Heart left ventricle (tissue), 16 donors: ENCODE data around the gene GOLGA6C. TPM values are rescaled to one million over a fixed set of nuclear protein-coding genes. Genes with fewer than 3 reads are reported as not detected.
"Not testable (repeated sequence)": the region's sequence is repeated elsewhere in the genome, so short reads cannot be mapped to it uniquely, and the experiment has no call there.

ENCODE experiments used
- ATAC-seq, 4 donors: fragments of 200-7000 bp; cut with Tn5 transposase; one replicate each; pipeline ENCODE4 v1.9.1; 2020 to 2022; ENCODE audit warnings: moderate library complexity in 4 of 4, mild to moderate bottlenecking in 3 of 4, moderate number of reproducible peaks in 1 of 4
- DNase-seq, 5 donors: peaks; one replicate each; pipeline ENCODE4 v3.0.0-alpha.2; 2020
- H3K27ac ChIP-seq, 12 donors: fragments of 200-600 bp; sonication (generic) in 4 of 12; one replicate each; pipeline versions ENCODE4 v1.5.0 to v1.8.0; 2016 to 2022; ENCODE audit warnings: mild to moderate bottlenecking in 2 of 12
- H3K27me3 ChIP-seq, 9 donors: fragments of 200-600 bp; sonication (generic) in 2 of 9; one replicate each; pipeline versions ENCODE4 v1.5.1 to v1.8.0; 2016 to 2022; ENCODE audit warnings: mild to moderate bottlenecking in 3 of 9
- H3K36me3 ChIP-seq, 9 donors: fragments of 200-600 bp; sonication (generic) in 2 of 9; one replicate each; pipeline versions ENCODE4 v1.5.0 to v1.8.0; 2018 to 2022; ENCODE audit warnings: mild to moderate bottlenecking in 2 of 9
- H3K4me1 ChIP-seq, 12 donors: fragments of 200-600 bp; sonication (generic) in 4 of 12; one replicate each; pipeline versions ENCODE4 v1.5.0 to v1.8.0; 2016 to 2022; ENCODE audit warnings: mild to moderate bottlenecking in 3 of 12
- H3K4me3 ChIP-seq, 12 donors: fragments of 200-600 bp; sonication (generic) in 4 of 12; one replicate each; pipeline versions ENCODE4 v1.5.0 to v1.8.0; 2017 to 2022; ENCODE audit warnings: mild to moderate bottlenecking in 9 of 12, moderate library complexity in 4 of 12
- H3K9me3 ChIP-seq, 12 donors: fragments of 200-600 bp; sonication (generic) in 4 of 12; one replicate each; pipeline versions ENCODE4 v1.5.0 to v1.8.0; 2016 to 2022; ENCODE audit warnings: mild to moderate bottlenecking in 1 of 12
- CTCF ChIP-seq, 12 donors: fragments of 200-600 bp; sonication (generic) in 4 of 12; IDR thresholded peaks; one replicate each; pipeline versions ENCODE4 v1.5.0 to v1.8.0; 2018 to 2022; ENCODE audit warnings: antibody characterized with exemption in 12 of 12, mild to moderate bottlenecking in 5 of 12
- WGBS, 4 donors: extraction: QIAGEN DNeasy Blood & Tissue Kit in 2 of 4; methylation state at CpG; one replicate each; pipeline versions ENCODE4 v1.1.5 to v1.1.7; 2013 to 2018; 5-methylcytosine and 5-hydroxymethylcytosine counted together
- intact Hi-C, 10 donors: fragments of 100-400 bp; cut with DNase I; formaldehyde crosslinking; loops; one replicate each; pipeline versions ENCODE4 v1.11.1 to v1.14.2; 2022
- polyA plus RNA-seq, 2 donors: library from polyadenylated mRNA; stranded (reverse); fragments of 200-250 nt; gene quantifications; one replicate each; pipeline ENCODE4 v1.2.3, GENCODE V29; 2013
- total RNA-seq, 9 donors: library from RNA; depleted of rRNA in 2 of 9; stranded (reverse); fragments of >200 nt in 2 of 9; fragmentation: NEBNext Ultra II Directional in 3 of 9; extraction: Animal tissue kit (Norgen Biotek cat#: 25700) in 3 of 9; gene quantifications; one replicate each; pipeline versions ENCODE4 v1.1.0 to v1.2.4, GENCODE V29; 2016 to 2023
- donor health status: ischemic (EF 13 %, LVEDD 7.1; RV severe dilation, severe dysfunction).
- donor health status: healthy with polysubstance abuse.
- donor health status: DM: no; HTN: yes; CAD: no.
- donor health status: DM: no; HTN: no; CAD: no.
- donor health status: ischemic (EF 25% LVEDD 6.9; RV normal size, moderate dysfunction).
- donor health status: ischemic (EF 25% LVEDD 5.7; RV mildly dilated, moderate dysfunction).
- donor health status: healthy.
- donor health status: DM: yes; HTN: yes; CAD: no.
- donor health status: ischemic (EF 35%, LVEDD 5.7; RV mildly dilated, moderate dysfunction).
- donor health status: nonischemic (EF 11% LVEDD 7.7; RV severe dilation, severe dysfunction).
- donor health status: DM: yes; HTN: yes; CAD: no.
- donor health status: PGD.
- donor health status: ischemic (EF 29% LVEDD 5.4; RV normal size, mild dysfunction).
- donor health status: nonischemic (EF 23%, LVEDD 6.1; RV moderate dilation, normal function).

Gene GOLGA6C
- total and polyA plus RNA-seq, 11 donors: not detected

DNA sequence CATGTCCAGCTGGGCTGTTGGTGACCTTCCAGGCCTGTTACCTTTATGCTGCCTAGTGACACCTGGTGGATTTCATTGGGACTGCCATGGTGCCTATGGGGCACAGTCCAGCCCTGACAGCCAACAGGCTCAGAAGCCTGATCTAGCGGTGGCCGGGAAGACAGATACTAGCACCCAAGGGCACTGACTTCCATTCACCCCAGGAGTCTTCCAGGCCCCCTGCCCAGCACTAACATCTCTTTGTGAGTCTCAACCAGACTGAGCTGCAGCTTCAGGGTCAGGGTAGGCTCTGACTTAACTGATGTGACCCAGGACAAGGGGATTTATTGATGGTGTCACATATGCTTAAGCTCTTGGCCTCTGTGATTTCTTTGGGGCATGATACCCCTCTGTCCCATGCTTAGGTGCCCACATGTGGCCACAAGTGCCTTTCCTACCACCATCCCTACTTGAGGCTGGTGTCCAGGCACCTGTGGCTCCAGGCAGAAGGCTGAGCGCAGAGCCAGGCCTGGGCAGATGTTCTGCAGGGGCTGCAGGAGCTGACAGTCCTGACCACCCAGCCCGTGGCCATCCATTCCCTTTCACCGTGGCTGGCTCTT lies 16.5 kb downstream of the GOLGA6C start:
- not testable (repeated sequence) for H3K4me1 ChIP-seq, H3K27me3 ChIP-seq, H3K36me3 ChIP-seq, H3K4me3 ChIP-seq, H3K9me3 ChIP-seq, H3K27ac ChIP-seq
- intact Hi-C loops: loop anchor here in 2 of 10 donors (10.0 kb wide), 2 partner anchors 250 to 1150 kb away; partner anchors contain the start of gene PPCDC (in 1 of the 2)
- WGBS, 4 donors: 45 to 65% (median 62%) methylated on average over 5 of the region's 5 CpGs
- TF ChIP-seq CTCF (IDR thresholded peaks at IDR 0.05): peak; percentile 46 to 74 (median 66)
- peak in 3 of 4 donors; percentile 88 to 95 (median 93) for ATAC-seq
- DNase-seq: peak; percentile 69 to 85 (median 80)

DNA sequence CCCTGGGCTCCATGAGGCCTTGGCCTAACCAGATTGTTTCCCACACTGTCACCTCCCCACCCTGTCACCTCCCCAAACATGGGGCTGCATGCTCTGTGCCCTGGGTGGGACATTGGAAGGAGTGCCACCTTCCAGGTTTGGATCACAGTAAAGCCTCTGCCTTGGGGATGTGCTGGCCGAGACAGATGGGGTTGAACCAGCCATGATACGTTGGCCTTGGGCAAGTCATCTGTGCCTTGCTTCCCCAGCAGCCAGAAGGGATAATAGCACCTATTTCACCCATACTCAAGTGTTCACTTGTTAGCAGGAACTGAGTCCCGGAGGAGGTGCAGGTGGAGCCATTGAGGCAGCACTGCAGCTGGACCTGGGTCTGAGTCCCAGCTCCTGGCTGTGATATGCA lies 17.5 kb downstream of the GOLGA6C start:
- not testable (repeated sequence) for H3K36me3 ChIP-seq, H3K27ac ChIP-seq, H3K9me3 ChIP-seq, H3K4me1 ChIP-seq, H3K27me3 ChIP-seq, H3K4me3 ChIP-seq, ATAC-seq
- WGBS, 4 donors: 60 to 82% (median 79%) methylated on average over 3 of the region's 3 CpGs
- peak in 3 of 5 donors; percentile 9 to 16 (median 14) for DNase-seq
- intact Hi-C loops: loop anchor here in 2 of 10 donors (10.0 kb wide), 2 partner anchors 251 to 1151 kb away; partner anchors contain the start of gene PPCDC (in 1 of the 2)

DNA sequence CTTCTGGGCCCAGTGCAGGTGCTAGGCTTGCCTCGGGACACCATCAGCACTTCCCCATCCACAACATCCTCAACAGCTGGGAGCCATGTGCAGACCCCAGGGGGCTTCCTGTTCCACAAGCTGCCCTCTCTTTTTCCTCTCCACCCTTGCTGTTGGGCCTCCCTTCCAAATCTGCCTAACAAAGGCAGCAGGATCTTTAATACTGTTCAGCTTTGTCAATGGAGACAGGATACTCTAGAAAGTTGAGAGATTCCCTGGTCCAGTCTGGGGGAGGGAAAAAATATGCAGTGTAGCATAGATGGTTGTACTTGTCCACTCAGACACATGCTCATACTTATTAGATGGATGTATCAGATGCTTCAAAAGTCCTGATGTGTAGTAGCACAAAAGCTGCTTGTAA lies 20.4 kb downstream of the GOLGA6C start:
- H3K9me3 ChIP-seq, H3K27ac ChIP-seq, H3K36me3 ChIP-seq, H3K27me3 ChIP-seq, ATAC-seq, H3K4me1 ChIP-seq, H3K4me3 ChIP-seq: not testable (repeated sequence)
- peak in 1 of 5 donors; percentile 0 for DNase-seq
- intact Hi-C loops: loop anchor here in 2 of 10 donors (10.0 kb wide), 2 partner anchors 254 to 1154 kb away; partner anchors contain the start of gene PPCDC (in 1 of the 2)
- 64% methylated on average over 1 of the region's 1 CpG; no CpG with 5 or more reads in 3 of the 4 donors for WGBS, 4 donors

GRCh38 chr15:75282572-75282971 lies 24.4 kb downstream of the GOLGA6C start, which contains the start of gene GOLGA6D:
GOLGA6D (plus strand) TSS chr15:75282835; CDS start chr15:75282876, 41 bp downstream.
- intact Hi-C loops, H3K4me1 ChIP-seq, H3K27ac ChIP-seq, H3K27me3 ChIP-seq, H3K36me3 ChIP-seq, H3K9me3 ChIP-seq, DNase-seq, ATAC-seq, H3K4me3 ChIP-seq: not testable (repeated sequence)
- no CpG with 5 or more reads among the region's 7 CpGs for WGBS, 4 donors

- intact Hi-C loops, ATAC-seq, H3K9me3 ChIP-seq, H3K4me1 ChIP-seq, H3K4me3 ChIP-seq, H3K27me3 ChIP-seq, DNase-seq, H3K36me3 ChIP-seq, H3K27ac ChIP-seq: not testable (repeated sequence)
- WGBS, 4 donors: no CpG with 5 or more reads among the region's 3 CpGs
Observed at GRCh38 chr15:75284152-75284551, 26.0 kb downstream of the GOLGA6C start.

DNA sequence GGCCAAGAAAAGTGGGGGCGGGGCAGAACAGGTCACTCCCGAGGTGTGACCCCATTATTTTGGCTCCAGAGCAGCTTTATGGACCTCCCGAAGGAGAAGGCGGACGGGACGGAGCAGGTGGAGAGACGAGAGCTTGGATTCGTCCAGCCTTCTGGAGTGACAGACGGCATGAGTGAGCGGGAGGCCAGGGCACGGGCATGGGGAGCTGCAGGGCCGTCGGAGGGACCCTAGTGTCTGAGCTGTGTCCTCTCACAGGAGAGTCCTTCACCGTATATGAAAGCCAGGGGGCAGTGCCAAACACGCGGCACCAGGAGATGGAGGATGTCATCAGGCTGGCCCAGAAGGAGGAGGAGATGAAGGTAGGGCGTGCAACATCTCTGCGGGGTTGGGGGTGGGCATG lies 35.5 kb downstream of the GOLGA6C start:
- intact Hi-C loops, H3K36me3 ChIP-seq, H3K27ac ChIP-seq, H3K4me3 ChIP-seq, H3K9me3 ChIP-seq, DNase-seq, H3K4me1 ChIP-seq, H3K27me3 ChIP-seq, ATAC-seq: not testable (repeated sequence)
- 61 to 77% methylated on average over 6 to 8 of the region's 18 CpGs; no CpG with 5 or more reads in 2 of the 4 donors for WGBS, 4 donors

GRCh38 chr15:75298541-75299310 lies 40.6 kb downstream of the GOLGA6C start:
- DNase-seq, intact Hi-C loops, H3K9me3 ChIP-seq, H3K4me3 ChIP-seq, H3K27me3 ChIP-seq, H3K27ac ChIP-seq, H3K4me1 ChIP-seq, H3K36me3 ChIP-seq: not testable (repeated sequence)
- WGBS, 4 donors: 29 to 95% (median 81%) methylated on average over 3 to 7 of the region's 13 CpGs
- peak; percentile 37 to 80 (median 78) for ATAC-seq
